GM21825 (cell line): ENCODE results near the gene KLHL6.
"Not testable (repeated sequence)": the region's sequence is repeated elsewhere in the genome, so short reads cannot be mapped to it uniquely, and the experiment has no call there.

Source experiments
- ATAC-seq: cut with Tn5 transposase; IDR thresholded peaks from one replicate; pipeline ENCODE4 v1.9.1; 2021; ENCODE audit warnings: mild to moderate bottlenecking, moderate library complexity; ENCODE audit not compliant: unreplicated experiment

Gene KLHL6

GRCh38 chr3:183555541-183556081 is at the start of gene KLHL6:
Gene KLHL6, minus strand, starts transcription at chr3:183555706. Its CDS starts 53 bp downstream, at chr3:183555653.
- peak; percentile 94 for ATAC-seq

GRCh38 chr3:183597959-183598358 is 42.5 kb upstream of the KLHL6 start:
- ATAC-seq, result no peak

- no peak for ATAC-seq
These were observed 39.1 kb upstream of the KLHL6 start for GRCh38 chr3:183594636-183595035.

- no peak for ATAC-seq
These were observed 37.3 kb upstream of the KLHL6 start for GRCh38 chr3:183592821-183593220.

GRCh38 chr3:183591881-183592521 is 36.5 kb upstream of the KLHL6 start:
- ATAC-seq, result peak; percentile 95

GRCh38 chr3:183590442-183590841 is 34.9 kb upstream of the KLHL6 start:
- no peak for ATAC-seq

GRCh38 chr3:183587336-183587735 is 31.8 kb upstream of the KLHL6 start:
- ATAC-seq, result no peak

- no peak for ATAC-seq
These were observed 31.0 kb upstream of the KLHL6 start for GRCh38 chr3:183586477-183586876.

GRCh38 chr3:183584914-183585280 is 29.4 kb upstream of the KLHL6 start:
- ATAC-seq, result no peak

- ATAC-seq, result no peak
These were observed 28.9 kb upstream of the KLHL6 start for GRCh38 chr3:183584246-183584913.

GRCh38 chr3:183583331-183584245 is 28.1 kb upstream of the KLHL6 start:
- ATAC-seq, result no peak

- no peak for ATAC-seq
These were observed 26.7 kb upstream of the KLHL6 start for GRCh38 chr3:183582161-183582560.

- ATAC-seq, result no peak
These were observed 26.1 kb upstream of the KLHL6 start for GRCh38 chr3:183581496-183582155.

- no peak for ATAC-seq
These were observed 24.7 kb upstream of the KLHL6 start for GRCh38 chr3:183579967-183580900.

- ATAC-seq, result no peak
These were observed 22.7 kb upstream of the KLHL6 start for GRCh38 chr3:183578179-183578578.

- no peak for ATAC-seq
These were observed 21.8 kb upstream of the KLHL6 start for GRCh38 chr3:183577346-183577745.

- no peak for ATAC-seq
These were observed 21.1 kb upstream of the KLHL6 start for GRCh38 chr3:183576487-183577107.

- no peak for ATAC-seq
These were observed 17.4 kb upstream of the KLHL6 start for GRCh38 chr3:183572935-183573334.

- not testable (repeated sequence) for ATAC-seq
These were observed 14.7 kb upstream of the KLHL6 start for GRCh38 chr3:183570191-183570590.
